Transverse colon (tissue), 4 donors: ENCODE data around the gene CS.

Source experiments
- EP300 ChIP-seq: sonication (generic); formaldehyde crosslinking; IDR thresholded peaks from one replicate; pipeline ENCODE4 v1.6.1; 2017; ENCODE audit warnings: antibody characterized with exemption, low read depth
- POLR2A ChIP-seq: fragments of 450-650 bp; IDR thresholded peaks from one replicate; pipeline ENCODE4 v1.6.1; 2016; ENCODE audit warnings: antibody characterized with exemption, mild to moderate bottlenecking, moderate library complexity
- POLR2AphosphoS5 ChIP-seq, 3 donors: sonication (generic); formaldehyde crosslinking; IDR thresholded peaks; one replicate each; pipeline ENCODE4 v1.6.1; 2016; ENCODE audit warnings: antibody characterized with exemption in 3 of 3
- TF ChIP-seq, protein P1 (sequence below), 5 experiments: fragments of 200-600 bp in 3 of 5; fragments of 450-650 bp in 2 of 5; sonication (generic) in 3 of 5; IDR thresholded peaks; 1 replicate in 2 of 5; 2 replicates in 3 of 5; pipeline ENCODE4 v1.5.1; 2016 to 2017; ENCODE audit warnings: antibody characterized with exemption in 5 of 5, inconsistent platforms in 3 of 5, mild to moderate bottlenecking in 2 of 5, moderate library complexity in 1 of 5

DNA sequence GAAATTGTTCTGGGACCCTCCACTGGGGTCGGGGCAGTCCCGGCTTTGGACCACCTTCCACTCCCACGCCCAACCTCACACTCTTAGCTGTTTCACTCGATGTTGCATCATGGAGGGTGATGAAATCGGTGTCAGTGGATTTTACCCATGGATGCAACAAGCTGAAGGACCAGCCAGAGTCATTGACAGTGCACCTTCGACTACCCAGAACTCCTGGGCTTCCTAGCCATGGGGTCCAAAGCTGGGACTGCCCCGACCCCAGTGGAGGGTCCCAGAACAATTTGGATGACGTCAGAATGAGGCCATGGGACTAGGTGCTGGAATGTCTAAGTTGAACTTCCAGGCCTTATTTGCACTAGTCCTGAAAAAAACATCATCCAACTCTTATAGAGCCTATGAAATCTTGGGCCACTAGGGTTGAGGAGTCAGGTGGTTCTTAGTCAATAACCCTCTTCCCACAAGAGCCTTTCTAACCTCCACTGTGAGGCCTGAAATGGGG is 37.7 kb upstream of the CS start:
- no peak for TF ChIP-seq POLR2A
- TF ChIP-seq, protein P1, sequence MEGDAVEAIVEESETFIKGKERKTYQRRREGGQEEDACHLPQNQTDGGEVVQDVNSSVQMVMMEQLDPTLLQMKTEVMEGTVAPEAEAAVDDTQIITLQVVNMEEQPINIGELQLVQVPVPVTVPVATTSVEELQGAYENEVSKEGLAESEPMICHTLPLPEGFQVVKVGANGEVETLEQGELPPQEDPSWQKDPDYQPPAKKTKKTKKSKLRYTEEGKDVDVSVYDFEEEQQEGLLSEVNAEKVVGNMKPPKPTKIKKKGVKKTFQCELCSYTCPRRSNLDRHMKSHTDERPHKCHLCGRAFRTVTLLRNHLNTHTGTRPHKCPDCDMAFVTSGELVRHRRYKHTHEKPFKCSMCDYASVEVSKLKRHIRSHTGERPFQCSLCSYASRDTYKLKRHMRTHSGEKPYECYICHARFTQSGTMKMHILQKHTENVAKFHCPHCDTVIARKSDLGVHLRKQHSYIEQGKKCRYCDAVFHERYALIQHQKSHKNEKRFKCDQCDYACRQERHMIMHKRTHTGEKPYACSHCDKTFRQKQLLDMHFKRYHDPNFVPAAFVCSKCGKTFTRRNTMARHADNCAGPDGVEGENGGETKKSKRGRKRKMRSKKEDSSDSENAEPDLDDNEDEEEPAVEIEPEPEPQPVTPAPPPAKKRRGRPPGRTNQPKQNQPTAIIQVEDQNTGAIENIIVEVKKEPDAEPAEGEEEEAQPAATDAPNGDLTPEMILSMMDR (IDR thresholded peaks at IDR 0.05): no peak
- TF ChIP-seq POLR2AphosphoS5 (IDR thresholded peaks at IDR 0.05): no peak
- TF ChIP-seq EP300: no peak
